OCI-LY7 (cell line): ENCODE results near the gene PIH1D1. TPM values are rescaled to one million over a fixed set of nuclear protein-coding genes. Genes with fewer than 3 reads are reported as not detected.

ENCODE experiments used
- BruUV-seq: library from RNA; stranded (reverse); fragments of 400-500 nt; replicated peaks from 2 replicates; lab custom pipeline; 2021; lab: Mats Ljungman, UMichigan
- CTCF ChIA-PET: fragments of 300-600 bp; sonication (Branson Sonifier 250); formaldehyde crosslinking; loops from one replicate; lab custom pipeline; 2022; ENCODE audit warnings: antibody characterized with exemption; ENCODE audit not compliant: unreplicated experiment; lab: Charles Lee
- POLR2A ChIA-PET: fragments of 300-600 bp; sonication (Branson Sonifier 250); formaldehyde crosslinking; loops from one replicate; lab custom pipeline; 2022; ENCODE audit warnings: antibody characterized with exemption; lab: Charles Lee
- DNase-seq: peaks from one replicate; pipeline ENCODE4 v3.0.0-alpha.2; 2015; ENCODE audit warnings: low spot score
- H2AFZ ChIP-seq: fragments of 200-600 bp; sonication (generic), shearing (Covaris generic); 2 replicates; pipeline ENCODE4 v1.6.1; 2014; ENCODE audit warnings: mild to moderate bottlenecking, antibody characterized with exemption, low read length, moderate library complexity
- H3K27ac ChIP-seq: fragments of 200-600 bp; sonication (generic); 2 replicates; pipeline ENCODE4 v1.5.1; 2014; ENCODE audit warnings: mixed run types, low read depth, mild to moderate bottlenecking, moderate library complexity, low read length, inconsistent platforms; ENCODE audit not compliant: poor library complexity, severe bottlenecking
- H3K36me3 ChIP-seq: fragments of 200-600 bp; sonication (generic); 2 replicates; pipeline ENCODE4 v1.6.1; 2014; ENCODE audit warnings: mild to moderate bottlenecking, antibody characterized with exemption, low read length, moderate library complexity, mixed read lengths; ENCODE audit not compliant: insufficient read depth
- H3K4me1 ChIP-seq: fragments of 200-600 bp; sonication (generic); 2 replicates; pipeline ENCODE4 v1.5.1; 2014; ENCODE audit warnings: mild to moderate bottlenecking, low read length; ENCODE audit not compliant: insufficient read depth, poor library complexity, severe bottlenecking
- H3K4me2 ChIP-seq: fragments of 200-600 bp; sonication (generic); 2 replicates; pipeline ENCODE4 v1.6.1; 2014; ENCODE audit warnings: mild to moderate bottlenecking, low read length
- H3K4me3 ChIP-seq: fragments of 200-600 bp; sonication (generic); 2 replicates; pipeline ENCODE4 v1.5.1; 2014; ENCODE audit warnings: mild to moderate bottlenecking, low read depth, low read length; ENCODE audit not compliant: poor library complexity, severe bottlenecking
- H3K79me2 ChIP-seq: fragments of 200-600 bp; sonication (generic); 2 replicates; pipeline ENCODE4 v1.6.1; 2016; ENCODE audit warnings: low read depth, mild to moderate bottlenecking, low read length, moderate library complexity, mixed read lengths; ENCODE audit not compliant: insufficient read depth
- H3K9me2 ChIP-seq: fragments of 200-600 bp; sonication (generic); 2 replicates; pipeline ENCODE4 v1.6.1; 2016; ENCODE audit warnings: mild to moderate bottlenecking, low read length, mixed read lengths; ENCODE audit not compliant: insufficient read depth
- H3K9me3 ChIP-seq: fragments of 200-600 bp; sonication (generic); 2 replicates; pipeline ENCODE4 v1.6.1; 2014; ENCODE audit warnings: mild to moderate bottlenecking, mixed run types, low read length, mixed read lengths
- H4K20me1 ChIP-seq: fragments of 200-600 bp; sonication (generic); 2 replicates; pipeline ENCODE4 v1.6.1; 2014; ENCODE audit warnings: mild to moderate bottlenecking, antibody characterized with exemption, low read length, moderate library complexity, mixed read lengths; ENCODE audit not compliant: insufficient read depth
- CTCF ChIP-seq: fragments of 200-600 bp; sonication (generic); conservative IDR thresholded peaks from 2 replicates; pipeline ENCODE4 v1.5.1; 2014; ENCODE audit warnings: mild to moderate bottlenecking, antibody characterized with exemption, low read length, moderate library complexity, mixed read lengths
- EZH2phosphoT487 ChIP-seq: fragments of 200-600 bp; sonication (generic); IDR thresholded peaks from 2 replicates; pipeline ENCODE4 v1.6.1; 2018; ENCODE audit warnings: low read depth, borderline replicate concordance, mild to moderate bottlenecking, mixed run types, antibody characterized with exemption, low read length, moderate library complexity, mixed read lengths
- intact Hi-C: fragments of 100-400 bp; cut with micrococcal nuclease; formaldehyde crosslinking; loops from one replicate; pipeline ENCODE4 v1.10.0; 2022; ENCODE audit not compliant: unreplicated experiment
- total RNA-seq, 2 experiments: library from RNA; depleted of rRNA in 1 of 2; stranded (reverse); fragments of >200 nt in 1 of 2; shearing (Covaris generic) in 1 of 2; gene quantifications; 2 replicates each; pipeline ENCODE4 v1.2.3, GENCODE V29; 2014 to 2022

The PIH1D1 gene
- total RNA-seq, 2 experiments from 2014 or later = 95.5 to 117 TPM

GRCh38 chr19:49418511-49418910, 33.1 kb downstream of the PIH1D1 start:
- no peak overlapping the region for H3K27ac ChIP-seq
- DNase-seq = no peak
- no peaks in the 10 kb centered on the region for H3K9me3 ChIP-seq
- no peaks in the 10 kb centered on the region for H3K36me3 ChIP-seq
- peaks cover 55% of the 10 kb centered on the region for H3K4me1 ChIP-seq
- no peak overlapping the region for H3K4me3 ChIP-seq
- POLR2A ChIA-PET = no interaction called here
- no peak for TF ChIP-seq CTCF
- no peak for TF ChIP-seq EZH2phosphoT487
- intact Hi-C loops = no loop called here
- no TSS peak for BruUV-seq
- H4K20me1 ChIP-seq = no peaks in the 10 kb centered on the region
- H3K79me2 ChIP-seq = no peaks in the 10 kb centered on the region
- CTCF ChIA-PET = interaction anchor here (0.6 to 0.7 kb wide), 2 partner anchors 15 to 291 kb away, joined by 3 to 4 read pairs; no protein-coding TSS in a partner anchor
- H3K4me2 ChIP-seq = no peak overlapping the region
- no peaks in the 10 kb centered on the region for H3K9me2 ChIP-seq
- H2AFZ ChIP-seq = no peak overlapping the region

GRCh38 chr19:49417088-49417487, 34.5 kb downstream of the PIH1D1 start:
- Histone ChIP-seq H2AFZ (peak overlapping the region; percentile 54; the same call in 1 of the 2 replicates), H3K4me1 (peaks cover 57% of the 10 kb centered on the region), H4K20me1 (no peaks in the 10 kb centered on the region), H3K4me2 (peak overlapping the region; percentile 49), H3K79me2 (no peaks in the 10 kb centered on the region), H3K36me3 (no peaks in the 10 kb centered on the region), H3K9me2 (no peaks in the 10 kb centered on the region), H3K4me3 (no peak overlapping the region), H3K27ac (peak overlapping the region; percentile 40), H3K9me3 (no peaks in the 10 kb centered on the region)
- DNase-seq = peak; percentile 37
- ChIA-PET CTCF (interaction anchor here (0.7 kb wide), 1 partner anchor 12 kb away, joined by 3 read pairs; no protein-coding TSS in a partner anchor), POLR2A (interaction anchor here (0.5 to 1.2 kb wide), 2 partner anchors 8 to 209 kb away, joined by 3 to 5 read pairs; no protein-coding TSS in a partner anchor)
- TF ChIP-seq EZH2phosphoT487 = no peak
- peak; percentile 59; the same call in 1 of the 2 replicates for TF ChIP-seq CTCF
- intact Hi-C loops = no loop called here
- BruUV-seq = no TSS peak

- no peak overlapping the region for H3K4me3 ChIP-seq
- H3K9me3 ChIP-seq = no peaks in the 10 kb centered on the region
- ChIA-PET CTCF (no interaction called here), POLR2A (no interaction called here)
- H2AFZ ChIP-seq = peak overlapping the region; percentile 45
- no peak for DNase-seq
- H3K79me2 ChIP-seq = no peaks in the 10 kb centered on the region
- no peak overlapping the region for H3K27ac ChIP-seq
- no peaks in the 10 kb centered on the region for H4K20me1 ChIP-seq
- intact Hi-C loops = no loop called here
- peak overlapping the region; percentile 39; the same call in 1 of the 2 replicates for H3K4me2 ChIP-seq
- no peaks in the 10 kb centered on the region for H3K36me3 ChIP-seq
- BruUV-seq = no TSS peak
- TF ChIP-seq CTCF (no peak), EZH2phosphoT487 (no peak)
- no peaks in the 10 kb centered on the region for H3K9me2 ChIP-seq
- H3K4me1 ChIP-seq = peaks cover 60% of the 10 kb centered on the region
Measured at GRCh38 chr19:49415810-49416200, 35.8 kb downstream of the PIH1D1 start.
